Subcutaneous adipose tissue (tissue), 4 donors: ENCODE measurements around the gene BBOX1. TPM values are rescaled to one million over a fixed set of nuclear protein-coding genes. Genes with fewer than 3 reads are reported as not detected.

Source experiments
- total RNA-seq, 4 donors: library from RNA; depleted of rRNA; stranded (reverse); fragments of >200 nt; gene quantifications; one replicate each; pipeline ENCODE4 v1.1.0, GENCODE V29; 2016
- TF ChIP-seq, protein P1 (sequence below): fragments of 450-650 bp; IDR thresholded peaks from one replicate; pipeline ENCODE4 v1.5.1; 2016; ENCODE audit warnings: low read depth, mild to moderate bottlenecking, control low read depth, antibody characterized with exemption, moderate library complexity

The BBOX1 gene
- total RNA-seq, 4 donors from 2014 or later = not detected

GRCh38 chr11:27138716-27139115 lies 98.1 kb downstream of the BBOX1 start:
- TF ChIP-seq, protein P1, sequence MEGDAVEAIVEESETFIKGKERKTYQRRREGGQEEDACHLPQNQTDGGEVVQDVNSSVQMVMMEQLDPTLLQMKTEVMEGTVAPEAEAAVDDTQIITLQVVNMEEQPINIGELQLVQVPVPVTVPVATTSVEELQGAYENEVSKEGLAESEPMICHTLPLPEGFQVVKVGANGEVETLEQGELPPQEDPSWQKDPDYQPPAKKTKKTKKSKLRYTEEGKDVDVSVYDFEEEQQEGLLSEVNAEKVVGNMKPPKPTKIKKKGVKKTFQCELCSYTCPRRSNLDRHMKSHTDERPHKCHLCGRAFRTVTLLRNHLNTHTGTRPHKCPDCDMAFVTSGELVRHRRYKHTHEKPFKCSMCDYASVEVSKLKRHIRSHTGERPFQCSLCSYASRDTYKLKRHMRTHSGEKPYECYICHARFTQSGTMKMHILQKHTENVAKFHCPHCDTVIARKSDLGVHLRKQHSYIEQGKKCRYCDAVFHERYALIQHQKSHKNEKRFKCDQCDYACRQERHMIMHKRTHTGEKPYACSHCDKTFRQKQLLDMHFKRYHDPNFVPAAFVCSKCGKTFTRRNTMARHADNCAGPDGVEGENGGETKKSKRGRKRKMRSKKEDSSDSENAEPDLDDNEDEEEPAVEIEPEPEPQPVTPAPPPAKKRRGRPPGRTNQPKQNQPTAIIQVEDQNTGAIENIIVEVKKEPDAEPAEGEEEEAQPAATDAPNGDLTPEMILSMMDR = no peak

- TF ChIP-seq, protein P1 = no peak
Measured at GRCh38 chr11:27139742-27140367, 99.2 kb downstream of the BBOX1 start.

DNA sequence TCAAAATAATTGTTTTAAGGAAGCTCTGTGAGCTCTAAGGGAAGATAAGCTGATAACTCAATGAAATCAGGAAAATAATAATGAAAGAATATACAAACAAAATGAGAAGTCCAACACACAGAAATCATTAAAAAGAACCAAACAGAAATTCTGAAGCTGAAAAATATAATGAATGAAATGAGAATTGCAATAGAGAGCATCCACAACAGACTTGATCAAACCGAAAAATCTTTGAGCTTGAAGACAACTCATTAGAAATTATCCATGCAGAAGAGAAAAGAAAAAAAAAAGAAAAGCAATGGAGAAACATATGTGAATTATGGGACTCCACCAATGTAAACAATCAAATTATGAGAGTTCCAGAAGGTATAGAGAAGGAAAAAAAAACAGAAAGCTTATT lies 101.0 kb downstream of the BBOX1 start:
- TF ChIP-seq, protein P1 = no peak

DNA sequence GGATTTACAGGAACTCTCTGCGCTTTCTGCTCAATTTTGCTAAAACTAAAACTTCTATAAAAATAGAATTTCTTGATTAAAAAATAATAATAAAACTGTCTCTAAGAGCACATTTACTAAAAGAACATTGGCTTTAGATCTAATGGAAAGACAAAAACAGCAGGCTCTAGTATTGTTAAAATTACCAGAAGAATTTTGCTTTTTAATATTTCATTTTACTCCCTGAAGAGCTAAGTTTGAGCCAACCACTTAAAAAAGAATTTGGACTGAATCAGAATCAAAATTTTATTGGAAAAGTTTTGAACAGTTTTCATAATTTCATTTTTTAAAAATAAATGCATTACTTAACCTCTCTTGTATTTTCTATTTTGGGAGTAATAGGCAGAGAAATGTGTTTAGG lies 107.3 kb downstream of the BBOX1 start:
- TF ChIP-seq, protein P1 = no peak

DNA sequence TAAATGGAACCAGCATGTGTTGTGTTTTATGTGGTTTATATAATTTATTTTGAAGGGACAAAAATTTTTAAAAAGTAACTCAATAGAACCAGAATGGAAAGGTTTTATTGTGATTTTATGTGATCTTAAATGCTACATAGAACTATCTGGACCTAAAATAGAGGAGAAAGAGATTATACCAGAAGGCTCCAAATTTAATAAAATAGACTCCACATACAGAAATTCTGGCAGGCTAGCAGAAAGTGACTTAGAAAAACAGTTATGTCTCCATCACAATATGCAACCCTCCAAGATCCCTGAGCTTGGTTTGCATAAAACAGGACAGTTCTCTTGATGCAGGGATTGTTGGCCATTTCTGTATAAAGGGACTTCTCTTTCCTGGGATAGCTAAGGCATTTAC lies 107.9 kb downstream of the BBOX1 start:
- TF ChIP-seq, protein P1 = no peak

- TF ChIP-seq, protein P1 = no peak
Measured at GRCh38 chr11:27150098-27150497, 109.5 kb downstream of the BBOX1 start.

- TF ChIP-seq, protein P1 = no peak
Measured at GRCh38 chr11:27153136-27153535, 112.5 kb downstream of the BBOX1 start.
